ENCODE results near the gene OLA1.

The OLA1 gene

GRCh38 chr2:174176898-174177297, 71.4 kb downstream of the OLA1 start:
- no peak for DNase-seq

GRCh38 chr2:174174741-174175140, 73.6 kb downstream of the OLA1 start:
- DNase-seq = no peak

GRCh38 chr2:174172802-174173355, 75.5 kb downstream of the OLA1 start:
- DNase-seq = no peak

GRCh38 chr2:174171686-174172445, 76.5 kb downstream of the OLA1 start:
- DNase-seq = no peak

GRCh38 chr2:174169372-174169771, 79.0 kb downstream of the OLA1 start:
- no peak for DNase-seq

- DNase-seq = no peak
Observed at GRCh38 chr2:174166261-174166660, 82.1 kb downstream of the OLA1 start.

- DNase-seq = no peak
Observed at GRCh38 chr2:174161490-174161889, 86.8 kb downstream of the OLA1 start.

- DNase-seq = no peak
Observed at GRCh38 chr2:174158003-174158402, 90.3 kb downstream of the OLA1 start.

GRCh38 chr2:174157053-174157452, 91.3 kb downstream of the OLA1 start:
- DNase-seq = no peak

GRCh38 chr2:174153757-174154680, 94.3 kb downstream of the OLA1 start:
- no peak for DNase-seq

GRCh38 chr2:174149530-174149929, 98.8 kb downstream of the OLA1 start:
- no peak for DNase-seq

GRCh38 chr2:174148833-174149232, 99.5 kb downstream of the OLA1 start:
- DNase-seq = no peak

- DNase-seq = no peak
Observed at GRCh38 chr2:174145827-174146226, 102.5 kb downstream of the OLA1 start.

- DNase-seq = no peak
Observed at GRCh38 chr2:174142290-174142689, 106.0 kb downstream of the OLA1 start.

- DNase-seq = no peak
Observed at GRCh38 chr2:174138161-174138560, 110.2 kb downstream of the OLA1 start.

- DNase-seq = no peak
Observed at GRCh38 chr2:174135981-174136380, 112.4 kb downstream of the OLA1 start.

GRCh38 chr2:174125090-174125489, 123.2 kb downstream of the OLA1 start:
- DNase-seq = no peak

- no peak for DNase-seq
Observed at GRCh38 chr2:174124181-174124580, 124.2 kb downstream of the OLA1 start.

- DNase-seq = no peak
Observed at GRCh38 chr2:174122185-174122584, 126.1 kb downstream of the OLA1 start.

GRCh38 chr2:174121612-174122011, 126.7 kb downstream of the OLA1 start:
- no peak for DNase-seq

- no peak for DNase-seq
Observed at GRCh38 chr2:174121175-174121574, 127.2 kb downstream of the OLA1 start.

GRCh38 chr2:174120346-174120745, 128.0 kb downstream of the OLA1 start:
- no peak for DNase-seq

Data from 8988T (cell line).